Measurements from ENCODE around the gene IGSF9. TPM values are rescaled to one million over a fixed set of nuclear protein-coding genes. Genes with fewer than 3 reads are reported as not detected.

IGSF9 gene
- total and polyA plus RNA-seq, 10 of the 15 experiments (the other 5 are each of a cell fraction or from before 2014, with no cell fraction given) = 0.04 to 0.07 TPM; not detected in 8

DNA sequence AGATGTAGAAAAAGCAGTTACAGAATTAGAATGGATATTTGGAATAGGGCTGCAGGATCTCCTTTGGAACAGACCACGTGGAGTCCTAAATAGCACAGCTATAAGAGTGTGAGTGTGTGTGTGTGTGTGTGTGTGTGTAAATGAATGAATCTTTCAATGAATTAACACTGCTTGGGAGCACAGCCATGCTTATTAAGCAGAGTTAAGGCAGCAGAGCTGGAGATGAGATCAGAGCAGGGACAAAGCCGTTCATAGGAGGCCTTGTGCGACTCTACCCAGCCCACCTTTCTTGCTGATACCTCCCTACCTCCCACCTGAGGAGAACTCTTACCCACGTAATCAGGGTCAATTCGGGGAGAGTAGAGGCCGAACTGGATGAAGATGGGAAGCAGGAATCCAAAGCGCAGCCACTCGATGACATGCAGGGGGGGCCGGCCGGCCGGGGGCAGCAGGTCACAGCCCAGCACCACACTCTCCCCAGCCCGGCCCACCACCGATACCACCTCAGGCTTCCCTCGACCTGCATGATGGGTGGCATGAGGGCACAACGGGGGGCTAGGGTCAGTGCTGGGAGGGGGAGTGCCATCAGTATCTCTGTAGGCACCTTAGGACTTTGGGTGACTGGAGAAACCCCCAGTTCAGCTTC is 2.7 kb downstream of the IGSF9 start:
- H3K4me1 ChIP-seq (ENCODE audit: control insufficient read depth, insufficient read depth, low read length) = peaks cover 7% of the 10 kb centered on the region
- ChIA-PET POLR2A (no interaction called here), SMC1A (ENCODE audit: uncharacterized antibody, unreplicated experiment) (no interaction called here), RAD21 (ENCODE audit: unreplicated experiment) (no interaction called here), CTCF (interaction anchor here (0.8 kb wide), 1 partner anchor 64 kb away, joined by 3 read pairs; no protein-coding TSS in a partner anchor)
- H4K20me1 ChIP-seq (ENCODE audit: control insufficient read depth, insufficient read depth) = no peaks in the 10 kb centered on the region
- DNase-seq (ENCODE audit: low read depth, low spot score) (no peak), FAIRE-seq (no peak), ATAC-seq (no peak)
- peaks cover 6 to 26% of the 10 kb centered on the region in 2 experiments for H3K27me3 ChIP-seq (replicated peaks in 1 of 2; ENCODE audit: control insufficient read depth in 2 of 2, insufficient read depth in 2 of 2, low read length in 1 of 2)
- H3K79me2 ChIP-seq (ENCODE audit: control insufficient read depth, insufficient read depth, low read length) = no peaks in the 10 kb centered on the region
- H3K9me3 ChIP-seq (replicated peaks; ENCODE audit: control insufficient read depth, insufficient read depth, low read length) = no peaks in the 10 kb centered on the region
- no peaks in the 10 kb centered on the region for H3K36me3 ChIP-seq (ENCODE audit: control insufficient read depth in 2 of 2, insufficient read depth in 2 of 2, low read length in 1 of 2)
- in situ Hi-C loops (cut with MboI) (no loop called here), intact Hi-C loops (cut with micrococcal nuclease; ENCODE audit: unreplicated experiment) (no loop called here)
- H3K4me3 ChIP-seq = no peak overlapping the region
- H3K4me2 ChIP-seq (ENCODE audit: control insufficient read depth, insufficient read depth) = no peak overlapping the region
- no peak overlapping the region for H3K27ac ChIP-seq (ENCODE audit: control insufficient read depth, insufficient read depth)
- BruUV-seq (replicated peaks) = no TSS peak
- H3K9ac ChIP-seq (ENCODE audit: control insufficient read depth, insufficient read depth, low read length) = no peak overlapping the region
- no peak overlapping the region for H2AFZ ChIP-seq (ENCODE audit: control insufficient read depth, low read depth, low read length)
- WGBS (ENCODE audit: insufficient coverage, insufficient replicate concordance, low lambda C conversion rate, missing lambda C conversion rate) = 36% methylated on average over 15 of the region's 15 CpGs
- TF ChIP-seq, protein P1, sequence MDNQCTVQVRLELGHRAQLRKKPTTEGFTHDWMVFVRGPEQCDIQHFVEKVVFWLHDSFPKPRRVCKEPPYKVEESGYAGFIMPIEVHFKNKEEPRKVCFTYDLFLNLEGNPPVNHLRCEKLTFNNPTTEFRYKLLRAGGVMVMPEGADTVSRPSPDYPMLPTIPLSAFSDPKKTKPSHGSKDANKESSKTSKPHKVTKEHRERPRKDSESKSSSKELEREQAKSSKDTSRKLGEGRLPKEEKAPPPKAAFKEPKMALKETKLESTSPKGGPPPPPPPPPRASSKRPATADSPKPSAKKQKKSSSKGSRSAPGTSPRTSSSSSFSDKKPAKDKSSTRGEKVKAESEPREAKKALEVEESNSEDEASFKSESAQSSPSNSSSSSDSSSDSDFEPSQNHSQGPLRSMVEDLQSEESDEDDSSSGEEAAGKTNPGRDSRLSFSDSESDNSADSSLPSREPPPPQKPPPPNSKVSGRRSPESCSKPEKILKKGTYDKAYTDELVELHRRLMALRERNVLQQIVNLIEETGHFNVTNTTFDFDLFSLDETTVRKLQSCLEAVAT (IDR thresholded peaks at IDR 0.05) = no peak
- TF ChIP-seq MYB (IDR thresholded peaks at IDR 0.05; ENCODE audit: borderline replicate concordance, low read depth, low read length) (no peak), JUNB (IDR thresholded peaks at IDR 0.05) (no peak), HSF1 (IDR thresholded peaks at IDR 0.05; ENCODE audit: low read depth, low read length) (no peak), BACH1 (IDR thresholded peaks at IDR 0.05; ENCODE audit: borderline replicate concordance) (no peak), SMAD1 (IDR thresholded peaks at IDR 0.05; ENCODE audit: low read depth, partially characterized antibody) (no peak), ZNF207 (IDR thresholded peaks at IDR 0.05; ENCODE audit: borderline replicate concordance) (no peak)
- TF ChIP-seq, protein P2, sequence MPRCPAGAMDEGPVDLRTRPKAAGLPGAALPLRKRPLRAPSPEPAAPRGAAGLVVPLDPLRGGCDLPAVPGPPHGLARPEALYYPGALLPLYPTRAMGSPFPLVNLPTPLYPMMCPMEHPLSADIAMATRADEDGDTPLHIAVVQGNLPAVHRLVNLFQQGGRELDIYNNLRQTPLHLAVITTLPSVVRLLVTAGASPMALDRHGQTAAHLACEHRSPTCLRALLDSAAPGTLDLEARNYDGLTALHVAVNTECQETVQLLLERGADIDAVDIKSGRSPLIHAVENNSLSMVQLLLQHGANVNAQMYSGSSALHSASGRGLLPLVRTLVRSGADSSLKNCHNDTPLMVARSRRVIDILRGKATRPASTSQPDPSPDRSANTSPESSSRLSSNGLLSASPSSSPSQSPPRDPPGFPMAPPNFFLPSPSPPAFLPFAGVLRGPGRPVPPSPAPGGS (IDR thresholded peaks at IDR 0.05; ENCODE audit: borderline replicate concordance, insufficient read depth, low read depth, low read length, poor library complexity, severe bottlenecking) = no peak
